ENCODE measurements around the gene ZNF76. TPM values are rescaled to one million over a fixed set of nuclear protein-coding genes. Genes with fewer than 3 reads are reported as not detected.
A peak's percentile ranks its signal among the peaks of the same experiment; 100 is the strongest.

Gene ZNF76
- total and polyA plus RNA-seq, 2 of the 13 experiments (the other 11 are each of a cell fraction or from before 2014, with no cell fraction given) = 13.2 to 26.4 TPM

DNA sequence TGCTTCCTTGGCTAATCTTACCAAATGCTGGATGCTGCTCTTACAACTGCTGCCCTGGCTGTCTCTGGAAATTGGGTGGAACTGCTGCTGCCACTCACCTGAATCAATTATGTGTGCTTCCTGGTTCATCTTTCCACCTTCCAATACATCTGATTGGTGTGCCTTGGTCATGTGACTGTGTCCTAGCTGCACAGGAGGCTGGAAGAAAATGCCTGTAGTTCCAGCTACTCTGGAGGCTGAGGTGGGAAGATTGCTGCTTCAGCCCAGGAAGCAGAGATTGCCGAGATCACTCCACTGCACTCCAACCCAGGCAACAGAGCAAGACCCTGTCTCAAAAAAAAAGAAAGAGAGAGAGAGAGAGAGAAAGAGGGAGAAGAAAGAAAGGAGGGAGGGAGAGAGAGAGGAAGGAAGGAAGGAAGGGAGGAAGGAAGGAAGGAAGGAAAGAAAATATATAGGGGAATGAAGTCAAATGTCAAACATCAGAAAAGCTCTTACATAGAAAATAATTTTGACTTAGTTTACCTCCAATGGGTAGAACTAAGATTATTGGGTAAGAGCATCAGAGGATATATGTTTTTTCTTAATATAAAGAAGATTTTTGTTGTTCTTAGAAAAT is 68.7 kb downstream of the ZNF76 start:
- Histone ChIP-seq H3K27ac (ENCODE audit: extremely low read length, insufficient read depth, low read length) (no peak overlapping the region), H3K9me3 (ENCODE audit: low read length) (no peaks in the 10 kb centered on the region), H3K4me1 (ENCODE audit: insufficient read depth, low read length) (peaks cover 52% of the 10 kb centered on the region), H3K36me3 (replicated peaks in 1 of 2; ENCODE audit: control insufficient read depth in 1 of 2, insufficient read depth in 2 of 2, low read length in 2 of 2) (no peaks in the 10 kb centered on the region), H3K4me2 (ENCODE audit: low read depth, low read length) (peak overlapping the region; percentile 65), H4K20me1 (ENCODE audit: insufficient read depth, low read length) (no peaks in the 10 kb centered on the region), H2AFZ (ENCODE audit: low read length) (no peak overlapping the region), H3K79me2 (ENCODE audit: insufficient read depth, low read length) (no peaks in the 10 kb centered on the region), H3K9ac (ENCODE audit: insufficient read depth, low read depth, low read length) (no peak overlapping the region), H3K27me3 (ENCODE audit: control insufficient read depth in 1 of 2, insufficient read depth in 2 of 2, low read length in 2 of 2) (no peaks in the 10 kb centered on the region), H3K4me3 (replicated peaks in 1 of 3; ENCODE audit: insufficient read depth in 1 of 3, low read depth in 2 of 3, low read length in 3 of 3) (0 out of 6 replicates have a peak overlapping the region, but pooled peaks of 1 of the 3 experiments have one; percentile 12)
- BruUV-seq (replicated peaks) = no TSS peak
- CTCF ChIA-PET (ENCODE audit: low intra/inter-chr PET ratio, low total read pairs) = interaction anchor here (1.5 to 4.4 kb wide), 2 partner anchors 31 to 34 kb away, joined by 18 to 35 read pairs; partner anchors contain the start of gene DEF6
- in situ Hi-C loops (cut with HindIII; ENCODE audit: extremely low pct_ligation_motif_present, low pct_unique_long_range_greater_than_20kb) = no loop called here
- peak; percentile 29 for ATAC-seq
- peak; percentile 55 for DNase-seq (ENCODE audit: low spot score)
- FAIRE-seq = no peak
- 86% methylated on average over 1 of the region's 1 CpG for WGBS (ENCODE audit: low lambda C conversion rate)
- intact Hi-C loops (cut with micrococcal nuclease; ENCODE audit: unreplicated experiment) = no loop called here
- POLR2A ChIA-PET = interaction anchor here (1.1 to 1.4 kb wide), 5 partner anchors 9 to 107 kb away, joined by 3 to 9 read pairs (median 4); partner anchors contain the start of gene PPARD
- TF ChIP-seq MXD4 (CRISPR knock-in tag; IDR thresholded peaks at IDR 0.05) (no peak), ZNF720 (CRISPR knock-in tag; IDR thresholded peaks at IDR 0.05) (no peak), FOXK1 (CRISPR knock-in tag; IDR thresholded peaks at IDR 0.05; ENCODE audit: borderline replicate concordance, low read depth) (no peak), ZBTB40 (IDR thresholded peaks at IDR 0.05) (no peak), ZBTB40 (CRISPR knock-in tag; IDR thresholded peaks at IDR 0.05) (no peak), ZNF530 (CRISPR knock-in tag; IDR thresholded peaks at IDR 0.05; ENCODE audit: low read depth) (no peak), MIER3 (CRISPR knock-in tag; IDR thresholded peaks at IDR 0.05; ENCODE audit: borderline replicate concordance) (peak; percentile 4; the same call in 1 of the 2 replicates), AGO1 (IDR thresholded peaks at IDR 0.05; ENCODE audit: low read depth, low read length, poor library complexity, severe bottlenecking) (no peak), RFX3 (CRISPR knock-in tag; IDR thresholded peaks at IDR 0.05) (no peak), KLF11 (CRISPR knock-in tag; IDR thresholded peaks at IDR 0.05) (no peak), ZNF557 (CRISPR knock-in tag; IDR thresholded peaks at IDR 0.05) (no peak), ETV5 (CRISPR knock-in tag; IDR thresholded peaks at IDR 0.05; ENCODE audit: borderline replicate concordance) (no peak)
- TF ChIP-seq, protein P1, sequence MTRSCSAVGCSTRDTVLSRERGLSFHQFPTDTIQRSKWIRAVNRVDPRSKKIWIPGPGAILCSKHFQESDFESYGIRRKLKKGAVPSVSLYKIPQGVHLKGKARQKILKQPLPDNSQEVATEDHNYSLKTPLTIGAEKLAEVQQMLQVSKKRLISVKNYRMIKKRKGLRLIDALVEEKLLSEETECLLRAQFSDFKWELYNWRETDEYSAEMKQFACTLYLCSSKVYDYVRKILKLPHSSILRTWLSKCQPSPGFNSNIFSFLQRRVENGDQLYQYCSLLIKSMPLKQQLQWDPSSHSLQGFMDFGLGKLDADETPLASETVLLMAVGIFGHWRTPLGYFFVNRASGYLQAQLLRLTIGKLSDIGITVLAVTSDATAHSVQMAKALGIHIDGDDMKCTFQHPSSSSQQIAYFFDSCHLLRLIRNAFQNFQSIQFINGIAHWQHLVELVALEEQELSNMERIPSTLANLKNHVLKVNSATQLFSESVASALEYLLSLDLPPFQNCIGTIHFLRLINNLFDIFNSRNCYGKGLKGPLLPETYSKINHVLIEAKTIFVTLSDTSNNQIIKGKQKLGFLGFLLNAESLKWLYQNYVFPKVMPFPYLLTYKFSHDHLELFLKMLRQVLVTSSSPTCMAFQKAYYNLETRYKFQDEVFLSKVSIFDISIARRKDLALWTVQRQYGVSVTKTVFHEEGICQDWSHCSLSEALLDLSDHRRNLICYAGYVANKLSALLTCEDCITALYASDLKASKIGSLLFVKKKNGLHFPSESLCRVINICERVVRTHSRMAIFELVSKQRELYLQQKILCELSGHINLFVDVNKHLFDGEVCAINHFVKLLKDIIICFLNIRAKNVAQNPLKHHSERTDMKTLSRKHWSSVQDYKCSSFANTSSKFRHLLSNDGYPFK (CRISPR knock-in tag; IDR thresholded peaks at IDR 0.05; ENCODE audit: borderline replicate concordance) = no peak
